NCI-H187 treated with DMSO at 0.1 percent for 48 hours (cell line): ENCODE data around the gene CUEDC2.

Experiments used
- DNase-seq: peaks from one replicate; lab custom pipeline; 2025; lab: John Stamatoyannopoulos, UW

The CUEDC2 gene

DNA sequence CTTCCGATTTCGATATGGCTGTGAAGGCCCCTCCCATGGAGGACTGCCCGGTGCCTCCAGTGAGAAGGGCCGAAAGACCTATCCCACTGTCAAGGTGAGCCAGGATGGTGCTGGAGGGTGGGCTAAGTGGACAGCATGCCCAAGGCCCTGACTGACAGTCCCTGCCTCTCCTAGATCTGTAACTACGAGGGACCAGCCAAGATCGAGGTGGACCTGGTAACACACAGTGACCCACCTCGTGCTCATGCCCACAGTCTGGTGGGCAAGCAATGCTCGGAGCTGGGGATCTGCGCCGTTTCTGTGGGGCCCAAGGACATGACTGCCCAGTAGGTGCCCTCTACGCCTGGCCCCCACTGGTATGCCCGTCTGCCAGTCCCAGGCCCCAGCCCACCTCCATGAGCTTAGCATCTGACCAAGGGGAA lies 35.6 kb downstream of the CUEDC2 start:
- no peak for DNase-seq

DNA sequence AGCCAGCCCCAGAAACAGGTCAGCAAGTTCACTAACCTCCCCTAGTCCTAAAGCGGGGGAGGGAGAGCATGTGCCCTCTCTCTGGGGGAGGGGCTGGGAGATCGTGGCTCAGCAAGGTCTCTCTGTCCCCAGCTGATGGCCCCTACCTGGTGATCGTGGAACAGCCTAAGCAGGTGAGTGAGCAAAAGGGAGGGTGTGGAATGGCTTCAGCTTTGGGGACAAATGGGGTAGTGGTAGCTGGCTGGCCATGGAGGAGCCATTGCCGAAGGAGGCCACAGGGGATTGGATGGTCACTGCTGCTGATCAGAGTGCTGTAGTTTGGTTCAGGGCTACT lies 36.1 kb downstream of the CUEDC2 start:
- DNase-seq, result no peak

DNA sequence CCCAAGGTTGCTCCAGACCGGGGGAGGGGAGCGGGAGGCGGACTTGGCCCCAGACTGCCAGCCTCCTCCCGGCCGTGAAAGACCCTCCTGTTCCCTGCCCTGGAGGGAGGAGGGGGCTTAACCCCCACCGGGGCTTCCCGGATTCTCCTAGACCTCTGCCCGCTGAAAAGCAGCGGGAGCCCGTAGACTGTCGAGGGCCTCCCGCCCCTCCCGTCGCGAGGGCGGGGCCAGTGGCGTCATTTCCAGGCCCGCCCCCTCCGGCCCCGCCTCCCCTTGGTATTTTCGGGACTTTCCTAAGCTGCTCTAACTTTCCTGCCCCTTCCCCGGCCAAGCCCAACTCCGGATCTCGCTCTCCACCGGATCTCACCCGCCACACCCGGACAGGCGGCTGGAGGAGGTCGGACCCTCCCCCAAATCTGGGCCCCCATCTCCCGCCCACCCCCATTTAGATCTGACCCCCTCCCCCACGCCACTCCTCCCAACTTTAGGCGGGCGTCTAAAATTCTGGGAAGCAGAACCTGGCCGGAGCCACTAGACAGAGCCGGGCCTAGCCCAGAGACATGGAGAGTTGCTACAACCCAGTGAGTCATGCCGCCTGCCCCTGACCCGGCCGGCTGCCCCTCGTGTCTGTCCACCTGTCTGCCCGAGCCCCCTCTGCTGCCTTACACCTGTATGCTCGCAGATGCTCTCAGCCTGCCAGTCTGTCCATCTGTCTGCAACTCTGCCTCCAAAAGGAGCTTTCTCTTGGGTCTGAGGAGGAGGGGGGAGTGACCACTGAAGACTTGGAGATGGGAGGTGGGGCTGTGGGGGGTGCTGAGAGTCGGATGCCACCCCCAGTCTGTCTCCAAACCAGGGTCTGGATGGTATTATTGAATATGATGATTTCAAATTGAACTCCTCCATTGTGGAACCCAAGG lies 36.7 kb downstream of the CUEDC2 start, which contains the start of gene NFKB2:
TSS of gene NFKB2 (plus strand) at position 306 of the 917 bp plus-strand sequence. CDS start at position 561, 255 bp downstream.
- DNase-seq, result no peak

DNA sequence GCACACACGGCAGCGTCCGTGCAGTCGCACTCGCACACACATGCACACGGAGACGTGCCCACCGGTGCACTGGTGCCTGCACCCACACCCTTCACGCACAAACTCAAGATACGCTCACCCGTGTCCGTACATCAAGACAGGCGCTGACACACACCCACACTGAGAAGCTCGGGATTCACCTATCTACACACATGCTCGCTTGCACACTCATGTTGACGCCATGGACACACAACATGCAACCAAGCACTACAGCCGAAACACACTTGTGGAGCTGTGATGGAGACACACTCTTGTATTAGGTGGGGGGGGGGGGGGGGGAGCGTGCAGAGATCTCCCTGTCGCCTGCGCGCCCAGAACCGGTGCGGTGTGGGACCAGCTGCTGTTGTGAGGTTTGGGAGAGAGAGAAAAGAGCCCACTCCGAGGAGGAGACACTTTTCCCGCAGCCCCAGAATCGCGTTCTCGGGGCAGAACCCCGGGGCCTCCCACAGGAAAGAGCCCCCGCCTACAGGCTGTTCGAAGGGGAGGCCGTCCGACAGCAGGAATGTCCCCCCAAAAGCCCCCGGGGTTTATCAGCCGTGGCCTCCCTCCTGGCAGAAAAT lies 37.5 kb downstream of the CUEDC2 start:
- DNase-seq, result no peak

DNA sequence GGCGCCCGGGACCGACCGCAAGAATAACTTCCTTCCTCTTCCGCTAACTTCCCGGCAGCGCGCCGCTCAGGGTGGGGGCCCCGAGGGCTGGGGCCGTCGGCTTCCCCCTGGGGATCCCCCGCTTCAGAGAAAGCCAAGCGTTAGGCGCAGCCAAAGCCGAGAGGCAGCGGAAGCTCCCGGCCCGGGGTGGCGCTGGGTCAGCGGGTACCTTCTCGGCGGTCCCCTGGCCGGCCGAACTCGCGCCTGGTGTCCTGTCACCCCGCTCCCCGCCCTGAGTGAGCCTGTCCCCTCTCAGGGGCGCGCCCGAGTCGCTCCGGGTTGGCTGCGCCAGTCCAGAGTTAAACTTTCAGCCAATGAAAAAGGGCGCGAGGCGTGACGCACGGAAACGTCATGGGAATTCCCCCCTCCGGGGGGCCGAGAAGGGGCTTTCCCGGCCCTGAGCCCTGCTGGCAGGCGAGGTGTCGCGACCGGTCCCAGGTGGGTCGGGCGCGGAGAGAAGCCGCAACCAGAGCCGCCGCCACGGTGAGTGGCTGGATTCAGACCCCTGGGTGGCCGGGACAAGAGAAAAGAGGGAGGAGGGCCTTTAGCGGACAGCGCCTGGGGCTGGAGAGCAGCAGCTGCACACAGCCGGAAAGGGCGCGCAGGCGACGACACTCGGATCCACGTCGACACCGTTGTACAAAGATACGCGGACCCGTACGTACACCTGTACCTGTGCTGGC lies 38.1 kb downstream of the CUEDC2 start:
- no peak for DNase-seq

DNA sequence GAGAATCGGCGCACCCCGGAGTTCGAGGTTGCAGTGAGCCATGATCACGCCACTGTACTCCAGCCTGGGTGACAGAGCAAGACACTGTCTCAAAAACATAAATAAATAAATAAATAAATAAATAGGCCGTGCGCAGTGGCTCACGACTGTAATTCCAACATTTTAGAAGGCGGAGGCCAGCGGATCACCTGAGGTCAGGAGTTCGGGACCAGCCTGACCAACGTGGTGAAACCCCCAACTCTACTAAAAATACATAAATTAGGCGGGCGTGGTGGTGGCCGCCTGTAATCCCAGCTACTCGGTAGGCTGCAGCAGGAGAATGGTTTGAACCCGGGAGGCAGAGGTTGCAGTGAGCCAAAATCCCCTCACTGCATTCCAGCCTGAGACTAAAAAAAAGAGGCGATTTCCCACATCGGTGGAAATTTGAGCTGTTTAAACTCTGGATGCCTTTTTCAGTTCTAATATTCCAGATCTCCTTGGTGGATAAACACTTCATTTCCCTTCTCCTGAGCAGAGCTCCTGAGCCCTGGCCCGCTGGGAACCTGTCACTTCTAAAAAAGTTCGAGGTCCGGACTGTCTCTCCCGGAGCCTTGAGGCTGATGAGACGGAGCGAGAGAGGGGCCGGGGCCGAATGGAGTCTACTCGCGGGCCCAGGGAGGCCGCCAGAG lies 38.8 kb downstream of the CUEDC2 start:
- no peak for DNase-seq

DNA sequence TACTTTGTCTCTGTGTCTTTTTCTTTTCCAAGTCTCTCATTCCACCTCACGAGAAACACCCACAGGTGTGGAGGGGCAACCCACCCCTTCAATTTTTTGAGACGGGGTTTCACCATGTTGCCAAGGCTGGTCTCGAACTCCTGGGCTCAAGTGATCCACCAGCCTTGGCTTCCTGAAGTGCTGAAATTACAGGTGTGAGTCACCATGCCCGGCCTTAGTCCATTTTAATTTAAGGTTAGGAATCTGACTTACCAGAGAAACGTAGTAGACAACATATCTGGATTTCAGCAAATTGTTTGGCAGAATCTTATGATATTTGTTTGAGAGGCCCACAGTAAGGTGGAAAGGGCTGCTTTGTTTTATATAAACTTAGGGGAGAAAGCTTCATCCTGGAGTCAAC lies 40.1 kb downstream of the CUEDC2 start:
- DNase-seq, result no peak

DNA sequence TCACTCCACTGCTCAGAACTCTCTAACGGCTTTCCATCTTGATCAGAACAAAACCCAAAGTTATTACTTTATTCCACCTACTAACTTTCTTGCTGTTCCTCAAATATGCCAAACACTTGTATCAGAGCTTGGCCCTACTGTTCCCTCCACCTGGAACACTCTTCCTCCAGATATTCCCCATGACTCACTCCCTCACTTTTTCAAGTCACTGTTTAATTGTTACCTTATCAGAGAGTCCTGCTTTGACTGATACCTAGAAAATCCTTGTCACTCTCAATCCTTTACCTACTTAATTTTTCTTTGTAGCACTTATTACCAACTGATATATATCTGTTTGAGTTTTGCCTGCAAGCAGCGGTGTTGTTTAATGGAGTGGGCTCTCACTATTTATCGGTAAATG lies 42.5 kb downstream of the CUEDC2 start:
- no peak for DNase-seq

DNA sequence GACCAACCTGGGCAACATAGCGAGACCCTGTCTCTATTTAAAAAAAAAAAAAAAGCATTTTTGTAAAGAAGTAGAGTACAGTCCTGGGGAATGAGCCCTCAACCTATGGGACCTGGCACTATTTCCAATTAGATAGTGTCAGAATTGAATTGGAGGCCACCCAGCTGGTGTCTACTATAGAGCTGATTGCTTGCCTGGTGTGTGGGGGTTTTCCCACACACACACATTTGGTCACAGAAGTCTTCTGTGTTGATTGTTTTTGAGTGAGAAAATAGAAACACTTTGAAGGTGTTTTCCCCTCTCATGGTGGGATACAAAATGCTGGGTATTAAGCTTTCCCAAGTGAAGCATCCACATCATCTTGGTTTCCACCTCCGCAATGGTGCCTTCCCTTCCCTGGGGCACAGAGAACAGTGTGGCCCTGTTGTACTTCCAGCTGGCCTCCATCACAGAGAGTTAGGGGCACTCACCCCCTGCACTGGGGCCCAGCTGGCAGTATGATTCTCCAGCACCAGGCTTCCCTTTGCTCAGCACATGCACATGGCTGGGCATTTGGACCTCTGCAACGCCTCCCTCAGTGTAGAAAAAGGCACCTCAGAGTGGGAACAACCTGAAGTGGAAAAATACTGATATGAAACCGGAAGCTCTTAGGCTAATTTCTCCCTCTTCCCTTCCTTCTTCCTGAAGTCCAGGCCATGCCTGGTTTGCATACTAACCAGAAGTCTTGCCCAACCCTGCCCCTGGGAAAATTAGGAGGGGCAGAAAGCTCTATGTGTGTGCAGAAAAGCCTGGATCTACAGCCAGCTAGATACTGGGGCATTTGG lies 47.6 kb downstream of the CUEDC2 start:
- no peak for DNase-seq

DNA sequence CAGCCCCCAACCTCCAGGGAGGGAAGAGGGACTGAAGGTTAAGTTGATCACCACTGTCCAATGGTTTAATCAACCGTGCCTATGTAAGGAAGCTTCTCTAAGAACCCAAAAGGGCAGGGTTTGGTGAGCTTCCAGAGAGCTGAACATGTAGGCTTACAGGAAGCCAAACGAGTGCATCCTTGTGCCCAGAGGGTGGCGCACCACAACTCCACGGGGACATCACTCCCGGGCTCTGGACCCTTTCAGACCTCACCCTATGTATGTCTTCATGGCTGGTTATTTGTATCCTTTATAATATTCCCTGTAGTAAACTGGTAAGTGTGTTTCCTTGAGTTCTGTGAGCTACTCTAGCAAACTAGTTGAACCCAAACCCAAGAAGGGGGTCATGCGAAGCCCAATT lies 48.3 kb downstream of the CUEDC2 start:
- DNase-seq, result no peak

DNA sequence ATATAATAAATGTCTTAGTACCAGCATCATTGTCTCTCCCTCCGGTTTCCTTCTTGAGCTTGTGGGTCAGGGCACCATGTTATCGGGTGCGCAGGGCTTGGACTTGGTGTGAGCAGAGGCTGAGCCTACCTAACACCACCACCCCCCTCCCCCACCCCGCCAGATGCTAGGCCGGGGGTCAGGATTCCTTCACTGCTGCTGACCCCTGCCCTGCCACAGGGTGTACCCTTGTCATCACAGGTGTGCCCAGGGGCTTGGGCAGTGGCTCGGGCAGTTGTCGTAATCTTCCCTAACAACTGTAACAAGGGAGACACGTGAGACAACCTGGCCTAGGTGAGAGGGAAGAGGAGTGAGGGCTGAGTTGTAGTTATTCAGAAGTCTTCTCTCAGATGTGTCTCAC lies 49.5 kb downstream of the CUEDC2 start:
- no peak for DNase-seq

DNA sequence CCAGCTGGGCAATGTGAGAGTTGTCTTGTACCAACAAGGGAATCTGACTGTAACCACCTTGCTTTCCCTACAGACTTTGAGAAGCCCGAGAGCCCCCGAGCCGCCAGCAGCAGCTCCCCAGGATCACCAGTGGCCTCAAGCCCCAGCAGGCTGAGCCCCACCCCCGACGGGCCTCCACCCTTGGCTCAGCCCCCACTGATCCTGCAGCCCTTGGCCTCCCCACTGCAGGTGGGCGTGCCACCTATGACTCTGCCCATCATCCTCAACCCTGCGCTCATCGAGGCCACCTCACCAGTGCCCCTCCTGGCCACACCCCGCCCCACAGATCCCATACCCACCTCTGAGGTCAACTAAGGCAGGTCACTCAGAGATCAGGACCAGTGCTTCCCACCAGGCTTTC lies 50.4 kb downstream of the CUEDC2 start:
- no peak for DNase-seq

DNA sequence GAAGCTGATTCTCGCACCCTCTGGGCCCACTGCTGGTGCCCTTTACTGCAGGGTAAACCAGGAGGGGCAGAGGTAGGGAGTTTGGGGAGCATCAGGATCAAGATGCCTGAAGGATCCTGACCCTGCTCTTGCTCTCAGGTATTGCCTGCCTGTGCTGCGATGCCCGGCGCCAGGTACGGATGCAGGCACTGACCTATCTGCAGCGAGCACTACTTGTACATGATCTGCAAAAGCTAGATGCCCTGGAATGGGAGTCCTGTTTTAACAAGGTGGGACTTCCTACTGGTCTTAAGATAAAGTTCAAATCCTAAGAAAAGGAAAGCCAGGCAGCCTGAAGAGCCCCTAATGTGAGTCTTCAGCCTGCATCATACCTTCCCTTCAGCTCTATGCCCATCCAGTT lies 53.0 kb downstream of the CUEDC2 start:
- DNase-seq, result no peak

DNA sequence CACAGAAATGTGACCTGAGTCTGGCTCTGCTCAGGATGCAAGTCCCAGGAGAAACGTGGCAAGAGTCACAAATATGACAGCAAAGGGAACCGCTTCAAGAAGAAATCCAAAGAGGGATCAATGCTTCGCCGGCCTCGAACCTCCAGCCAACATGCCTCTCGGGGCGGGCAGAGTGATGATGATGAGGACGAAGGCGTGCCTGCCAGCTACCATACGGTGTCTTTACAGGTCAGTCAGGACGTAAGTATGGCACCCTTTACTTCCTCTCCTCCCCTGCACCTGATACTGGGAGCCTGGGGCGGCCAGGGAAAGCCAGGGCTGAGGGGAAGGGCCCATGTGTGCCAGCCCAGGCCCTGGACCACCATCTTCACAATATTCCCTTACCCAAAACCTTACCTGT lies 55.5 kb downstream of the CUEDC2 start:
- no peak for DNase-seq

DNA sequence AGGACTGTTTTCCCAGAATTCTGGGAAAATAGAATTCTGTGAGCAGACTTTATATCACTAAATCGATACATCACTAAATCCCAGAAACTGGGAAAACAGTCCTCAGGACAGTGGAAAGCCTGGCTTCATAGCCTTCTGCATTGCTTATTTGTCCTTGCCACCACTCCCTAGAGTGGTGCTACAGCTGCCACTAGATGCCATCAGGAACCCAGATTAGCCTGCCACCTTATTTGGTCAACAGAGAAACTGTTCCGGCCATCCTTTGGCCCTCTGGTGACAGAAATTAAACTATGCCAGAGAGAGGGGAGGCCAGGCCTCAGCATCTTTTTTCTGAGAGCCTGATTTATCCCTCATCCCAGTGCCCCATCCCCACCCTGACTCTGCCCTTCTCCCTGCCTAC lies 56.5 kb downstream of the CUEDC2 start:
- DNase-seq, result no peak

DNA sequence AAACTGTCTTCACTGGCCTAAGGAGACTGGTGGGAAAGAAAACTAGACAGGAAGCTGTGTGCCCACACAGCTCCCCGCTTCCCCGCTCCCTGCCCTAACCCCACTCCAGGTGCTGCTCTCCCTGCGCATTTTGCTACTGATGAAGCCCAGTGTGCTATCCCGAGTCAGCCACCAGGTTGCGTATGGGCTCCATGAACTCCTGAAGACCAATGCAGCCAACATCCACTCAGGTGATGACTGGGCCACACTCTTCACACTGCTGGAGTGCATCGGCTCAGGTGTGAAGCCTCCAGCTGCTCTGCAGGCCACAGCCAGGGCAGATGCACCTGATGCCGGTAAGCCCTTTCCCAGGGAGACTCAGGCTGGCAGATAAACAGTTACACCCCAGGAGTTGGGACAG lies 57.1 kb downstream of the CUEDC2 start:
- no peak for DNase-seq
